ENCODE results near the gene KCNIP4. TPM values are rescaled to one million over a fixed set of nuclear protein-coding genes. Genes with fewer than 3 reads are reported as not detected.

Gene KCNIP4
- total and polyA plus RNA-seq, 2 donors (not counting 3 experiments of a cell fraction or from before 2014, with no cell fraction given) = not detected

DNA sequence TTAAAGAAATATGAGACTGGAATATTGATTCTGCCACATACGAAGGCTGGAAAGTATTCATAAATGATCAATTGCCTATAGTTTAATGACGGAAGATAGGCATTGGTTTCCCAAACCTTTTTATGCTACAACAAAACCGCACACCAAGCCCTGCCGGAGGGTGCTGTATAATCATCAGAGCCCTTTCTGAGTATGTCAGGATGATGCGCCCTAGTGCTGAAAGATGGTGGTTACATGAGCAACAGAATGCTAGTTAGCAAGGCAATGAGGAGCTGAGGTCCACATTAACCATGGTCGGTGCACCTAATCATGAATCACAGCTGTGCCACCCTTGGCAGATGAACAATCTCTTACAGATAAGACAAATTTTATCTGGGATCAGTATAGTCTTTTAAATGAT, 757.3 kb downstream of the KCNIP4 start:
- ChIA-PET POLR2A (no interaction called here), CTCF (interaction anchor here (1.0 kb wide), 1 partner anchor 418 kb away, joined by 3 read pairs; no protein-coding TSS in a partner anchor)
- no peaks in the 10 kb centered on the region for H4K20me1 ChIP-seq (replicated peaks; ENCODE audit: control insufficient read depth, extremely low read depth, insufficient read depth, low read length)
- DNase-seq (ENCODE audit: low read depth, low spot score) (no peak), FAIRE-seq (no peak)
- TF ChIP-seq JUN (IDR thresholded peaks at IDR 0.05; ENCODE audit: borderline replicate concordance, insufficient read depth, insufficient read length, low read depth) (no peak), EZH2 (IDR thresholded peaks at IDR 0.05; ENCODE audit: borderline replicate concordance, low read depth, low read length, severe bottlenecking) (no peak), POLR2A (IDR thresholded peaks at IDR 0.05; ENCODE audit: low read depth, low read length) (no peak), FOS (IDR thresholded peaks at IDR 0.05; ENCODE audit: borderline replicate concordance, insufficient read depth, low read length) (no peak), GATA2 (IDR thresholded peaks at IDR 0.05; ENCODE audit: insufficient read depth, insufficient read length, low read depth, low read length) (no peak), POLR2AphosphoS5 (IDR thresholded peaks at IDR 0.05; ENCODE audit: insufficient read depth, low read depth, low read length) (no peak), MYC (IDR thresholded peaks at IDR 0.05; ENCODE audit: low read depth, low read length) (no peak)
- TF ChIP-seq, protein P1, sequence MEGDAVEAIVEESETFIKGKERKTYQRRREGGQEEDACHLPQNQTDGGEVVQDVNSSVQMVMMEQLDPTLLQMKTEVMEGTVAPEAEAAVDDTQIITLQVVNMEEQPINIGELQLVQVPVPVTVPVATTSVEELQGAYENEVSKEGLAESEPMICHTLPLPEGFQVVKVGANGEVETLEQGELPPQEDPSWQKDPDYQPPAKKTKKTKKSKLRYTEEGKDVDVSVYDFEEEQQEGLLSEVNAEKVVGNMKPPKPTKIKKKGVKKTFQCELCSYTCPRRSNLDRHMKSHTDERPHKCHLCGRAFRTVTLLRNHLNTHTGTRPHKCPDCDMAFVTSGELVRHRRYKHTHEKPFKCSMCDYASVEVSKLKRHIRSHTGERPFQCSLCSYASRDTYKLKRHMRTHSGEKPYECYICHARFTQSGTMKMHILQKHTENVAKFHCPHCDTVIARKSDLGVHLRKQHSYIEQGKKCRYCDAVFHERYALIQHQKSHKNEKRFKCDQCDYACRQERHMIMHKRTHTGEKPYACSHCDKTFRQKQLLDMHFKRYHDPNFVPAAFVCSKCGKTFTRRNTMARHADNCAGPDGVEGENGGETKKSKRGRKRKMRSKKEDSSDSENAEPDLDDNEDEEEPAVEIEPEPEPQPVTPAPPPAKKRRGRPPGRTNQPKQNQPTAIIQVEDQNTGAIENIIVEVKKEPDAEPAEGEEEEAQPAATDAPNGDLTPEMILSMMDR (IDR thresholded peaks at IDR 0.05; ENCODE audit: extremely low read depth in 1 of 2, insufficient read depth in 1 of 2, low read depth in 1 of 2, low read length in 2 of 2) = no peak
- TF ChIP-seq, protein P2, sequence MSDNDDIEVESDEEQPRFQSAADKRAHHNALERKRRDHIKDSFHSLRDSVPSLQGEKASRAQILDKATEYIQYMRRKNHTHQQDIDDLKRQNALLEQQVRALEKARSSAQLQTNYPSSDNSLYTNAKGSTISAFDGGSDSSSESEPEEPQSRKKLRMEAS (IDR thresholded peaks at IDR 0.05; ENCODE audit: insufficient read depth, insufficient read length) = no peak
- H3K9ac ChIP-seq (replicated peaks; ENCODE audit: extremely low read depth, insufficient read depth, low read length) = no peak overlapping the region
- H3K79me2 ChIP-seq (ENCODE audit: control insufficient read depth, insufficient read depth, low read length) = no peaks in the 10 kb centered on the region
- no peaks in the 10 kb centered on the region for H3K36me3 ChIP-seq (ENCODE audit: control insufficient read depth in 2 of 2, extremely low read depth in 1 of 2, insufficient read depth in 2 of 2, low read length in 2 of 2)
- BruUV-seq (replicated peaks) = no TSS peak
- H3K27me3 ChIP-seq (ENCODE audit: control insufficient read depth in 2 of 2, insufficient read depth in 2 of 2, low read length in 2 of 2) = no peaks in the 10 kb centered on the region
- dilution Hi-C loops (cut with MboI; ENCODE audit: extremely low pct_ligation_motif_present, low sequenced_read_pairs) (no loop called here), intact Hi-C loops (cut with micrococcal nuclease) (loop anchor here (5.0 kb wide), 1 partner anchor 419 kb away; no protein-coding TSS in a partner anchor)
- no peaks in the 10 kb centered on the region for H3K4me1 ChIP-seq (ENCODE audit: control insufficient read depth, extremely low read depth, insufficient read depth, low read length)
- no peak overlapping the region for H2AFZ ChIP-seq (ENCODE audit: low read depth, low read length)
- H3K9me3 ChIP-seq (replicated peaks; ENCODE audit: control insufficient read depth, insufficient read depth, low read length) = no peaks in the 10 kb centered on the region
- no peaks in the 10 kb centered on the region for H3K9me1 ChIP-seq (replicated peaks; ENCODE audit: control insufficient read depth, extremely low read depth, insufficient read depth, low read length)
- no peak overlapping the region for H3K4me3 ChIP-seq (replicated peaks in 1 of 3; ENCODE audit: insufficient read depth in 1 of 3, low read depth in 1 of 3, low read length in 3 of 3)
- no peak overlapping the region for H3K27ac ChIP-seq (ENCODE audit: insufficient read depth, low read depth, low read length)
- no peak overlapping the region for H3K4me2 ChIP-seq (ENCODE audit: insufficient read depth, low read length)

Data from endothelial cell of umbilical vein (primary cell).